CD4-positive, alpha-beta memory T cell (primary cell): ENCODE measurements around the gene GON4L. TPM values are rescaled to one million over a fixed set of nuclear protein-coding genes. Genes with fewer than 3 reads are reported as not detected.
"Not testable (repeated sequence)": the region's sequence is repeated elsewhere in the genome, so short reads cannot be mapped to it uniquely, and the experiment has no call there.

Source experiments
- CTCF ChIA-PET: fragments of 350-600 bp; sonication (Branson Sonifier 250); formaldehyde crosslinking; loops from one replicate; lab custom pipeline; 2021; ENCODE audit warnings: inconsistent platforms; ENCODE audit not compliant: partially characterized antibody; lab: Charles Lee
- POLR2A ChIA-PET: fragments of 350-600 bp; sonication (Branson Sonifier 250); formaldehyde crosslinking; loops from one replicate; lab custom pipeline; 2021; ENCODE audit not compliant: partially characterized antibody; lab: Charles Lee
- DNase-seq, 5 donors: peaks; one replicate each; pipeline versions ENCODE4 v3.0.0 to v3.0.0-alpha.2; 2020 to 2022; ENCODE audit warnings: mixed read lengths in 1 of 5
- H3K27ac ChIP-seq: one replicate; pipeline ENCODE4 v1.7.0; 2013; ENCODE audit warnings: low read depth, low read length
- H3K27me3 ChIP-seq: 2 replicates; pipeline ENCODE4 v1.7.0; 2013; ENCODE audit warnings: mild to moderate bottlenecking, low read length, moderate library complexity; ENCODE audit not compliant: insufficient read depth
- H3K36me3 ChIP-seq: 2 replicates; pipeline ENCODE4 v1.7.0; 2013; ENCODE audit warnings: mild to moderate bottlenecking, low read length, moderate library complexity; ENCODE audit not compliant: insufficient read depth
- H3K4me1 ChIP-seq: 2 replicates; pipeline ENCODE4 v1.7.0; 2013; ENCODE audit warnings: mild to moderate bottlenecking, low read length, moderate library complexity; ENCODE audit not compliant: insufficient read depth
- H3K4me3 ChIP-seq, 2 donors: one replicate each; pipeline ENCODE4 v1.7.0; 2013; ENCODE audit warnings: low read length in 2 of 2, mild to moderate bottlenecking in 1 of 2
- H3K9me3 ChIP-seq, 2 donors: one replicate each; pipeline ENCODE4 v1.7.0; 2013; ENCODE audit warnings: low read length in 2 of 2, control low read depth in 1 of 2; ENCODE audit not compliant: control insufficient read depth in 1 of 2
- H3K27ac Mint-ChIP-seq, 7 donors: one replicate each; pipeline ENCODE4 v1.8.0; 2020 to 2021; ENCODE audit warnings: mixed read lengths in 7 of 7, mild to moderate bottlenecking in 6 of 7, inconsistent platforms in 3 of 7, moderate library complexity in 3 of 7
- H3K27me3 Mint-ChIP-seq, 2 donors: one replicate each; pipeline ENCODE4 v1.8.0; 2020 to 2021; ENCODE audit warnings: mixed read lengths in 2 of 2
- H3K36me3 Mint-ChIP-seq, 2 donors: one replicate each; pipeline ENCODE4 v1.8.0; 2020 to 2021; ENCODE audit warnings: mixed read lengths in 2 of 2, inconsistent platforms in 1 of 2, mild to moderate bottlenecking in 1 of 2
- H3K4me1 Mint-ChIP-seq, 4 donors: one replicate each; pipeline ENCODE4 v1.8.0; 2020 to 2021; ENCODE audit warnings: mixed read lengths in 4 of 4, mild to moderate bottlenecking in 1 of 4
- H3K4me3 Mint-ChIP-seq, 8 donors: one replicate each; pipeline ENCODE4 v1.8.0; 2020 to 2021; ENCODE audit warnings: mixed read lengths in 8 of 8, mild to moderate bottlenecking in 7 of 8, moderate library complexity in 6 of 8, inconsistent platforms in 3 of 8
- H3K9me3 Mint-ChIP-seq, 8 donors: one replicate each; pipeline ENCODE4 v1.8.0; 2020 to 2021; ENCODE audit warnings: mixed read lengths in 8 of 8, mild to moderate bottlenecking in 5 of 8, inconsistent platforms in 3 of 8, moderate library complexity in 1 of 8
- intact Hi-C: fragments of 100-400 bp; cut with micrococcal nuclease; formaldehyde crosslinking; loops from one replicate; pipeline ENCODE4 v1.15.1; 2023
- polyA plus RNA-seq, 2 donors: library from polyadenylated mRNA; unstranded; fragments of 300-500 nt; fragmentation: Illumina TruSeq; gene quantifications; one replicate each; pipeline ENCODE4 v1.2.3, GENCODE V29; 2021
- total RNA-seq, 2 experiments: library from RNA; stranded (reverse); gene quantifications; one replicate each; pipeline ENCODE4 v1.2.3, GENCODE V29; 2021

The GON4L gene
- total and polyA plus RNA-seq, 4 experiments from 2014 or later, result 9.3 to 134 (median 84.8) TPM

DNA sequence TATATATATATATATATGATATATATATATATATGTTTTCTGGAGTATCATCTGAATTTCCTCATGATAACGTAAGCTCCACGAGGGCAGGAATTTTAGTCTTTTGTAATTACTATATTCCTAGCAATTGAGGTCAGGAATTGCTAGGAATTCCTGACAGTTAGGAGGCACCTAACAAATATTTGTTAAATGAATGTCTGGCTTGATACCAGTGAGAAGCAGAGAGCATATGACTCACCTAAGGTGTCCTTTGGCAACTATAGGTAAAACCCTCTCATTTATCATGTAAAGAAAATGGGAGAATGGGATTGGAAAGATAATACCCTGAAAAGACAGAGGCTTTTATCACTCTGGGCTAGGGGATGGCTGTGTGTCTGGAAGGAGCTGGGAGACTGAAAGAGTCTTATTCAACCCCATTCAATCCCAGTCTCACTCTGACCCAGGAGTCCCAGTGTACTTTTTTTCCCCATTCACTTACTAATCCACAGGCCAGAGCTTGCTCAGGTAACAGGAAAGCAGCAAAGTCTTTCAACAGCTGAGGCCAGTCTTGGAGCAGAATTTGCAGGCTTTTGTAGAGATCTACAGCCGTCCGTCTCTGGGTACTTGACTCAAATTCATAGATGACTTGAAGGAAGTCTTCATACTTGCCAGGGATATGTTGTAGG, 96.9 kb downstream of the GON4L start:
- H3K36me3 ChIP-seq, result peaks cover 65% of the 10 kb centered on the region

DNA sequence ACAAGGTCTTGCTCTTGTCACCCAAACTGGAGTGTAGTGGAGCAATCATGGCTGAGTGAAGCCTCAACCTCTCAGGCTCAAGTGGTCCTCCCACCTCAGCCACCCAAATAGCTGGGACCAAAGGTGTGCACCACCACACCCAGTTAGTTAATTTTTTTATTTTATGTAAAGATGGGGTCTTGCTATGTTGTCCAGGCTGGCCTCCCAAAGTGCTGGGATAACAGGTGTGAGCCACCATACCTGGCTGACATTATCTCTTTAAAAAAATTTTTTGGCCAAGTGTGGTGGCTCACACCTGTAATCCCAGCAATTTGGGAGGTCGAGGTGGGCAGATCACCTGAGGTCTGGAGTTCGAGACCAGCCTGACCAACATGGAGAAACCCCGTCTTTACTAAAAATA, 98.0 kb downstream of the GON4L start:
- H3K4me1 Mint-ChIP-seq, DNase-seq, CTCF ChIA-PET, H3K9me3 Mint-ChIP-seq, POLR2A ChIA-PET, H3K9me3 ChIP-seq, H3K27me3 ChIP-seq, H3K27me3 Mint-ChIP-seq, H3K27ac ChIP-seq, H3K4me3 ChIP-seq, H3K4me1 ChIP-seq, intact Hi-C loops, H3K27ac Mint-ChIP-seq, H3K4me3 Mint-ChIP-seq: not testable (repeated sequence)
- peaks cover 67% of the 10 kb centered on the region for H3K36me3 ChIP-seq
- peaks cover 50 to 64% of the 10 kb centered on the region in 2 donors for H3K36me3 Mint-ChIP-seq

More for the DNA sequence above, 96.9 kb downstream of the GON4L start:
- H3K4me1 ChIP-seq, result no peaks in the 10 kb centered on the region
- H3K4me3 ChIP-seq, result no peak overlapping the region
- Mint-ChIP-seq H3K27ac (peak overlapping the region in 1 of 7 donors; percentile 71), H3K4me1 (peaks cover 0 to 5% (median 0%) of the 10 kb centered on the region in 4 donors), H3K9me3 (no peaks in the 10 kb centered on the region), H3K4me3 (no peak overlapping the region), H3K36me3 (peaks cover 50 to 66% of the 10 kb centered on the region in 2 donors), H3K27me3 (no peaks in the 10 kb centered on the region)
- no peak overlapping the region for H3K27ac ChIP-seq
- CTCF ChIA-PET, result no interaction called here
- intact Hi-C loops, result no loop called here
- no peaks in the 10 kb centered on the region for H3K27me3 ChIP-seq
- no peak for DNase-seq
- POLR2A ChIA-PET, result no interaction called here
- H3K9me3 ChIP-seq, result no peaks in the 10 kb centered on the region

DNA sequence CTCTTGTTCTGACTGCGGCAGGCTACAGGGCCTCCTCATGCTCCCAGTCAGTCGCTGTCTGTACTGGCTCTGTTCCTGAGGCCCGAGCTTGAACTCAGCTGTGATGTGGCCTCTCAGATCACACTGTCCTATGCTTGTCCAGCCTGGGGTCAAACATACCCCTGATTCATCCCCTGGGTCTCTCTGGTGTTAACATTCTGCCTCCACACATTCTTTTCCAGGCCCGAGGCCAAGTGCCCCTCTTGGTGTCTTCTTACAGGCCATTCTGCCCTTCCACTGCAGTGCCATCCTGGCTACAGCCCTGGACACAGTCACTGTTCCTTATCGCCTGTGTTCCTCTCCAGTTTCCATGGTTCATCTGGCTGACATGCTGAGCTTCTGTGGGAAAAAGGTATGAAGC, 108.9 kb downstream of the GON4L start:
- H3K4me1 Mint-ChIP-seq, result peaks cover 0 to 17% (median under 1%) of the 10 kb centered on the region in 4 donors
- peak overlapping the region in 5 of 7 donors; percentile 38 to 82 (median 46) for H3K27ac Mint-ChIP-seq
- H3K9me3 Mint-ChIP-seq, H3K36me3 ChIP-seq, POLR2A ChIA-PET, intact Hi-C loops, H3K4me1 ChIP-seq, H3K27me3 Mint-ChIP-seq, H3K4me3 ChIP-seq, H3K27ac ChIP-seq, DNase-seq, H3K9me3 ChIP-seq, H3K27me3 ChIP-seq, CTCF ChIA-PET: not testable (repeated sequence)
- H3K4me3 Mint-ChIP-seq, result peak overlapping the region in 5 of 8 donors; percentile 4 to 49 (median 17)
- H3K36me3 Mint-ChIP-seq, result peaks cover 12 to 40% of the 10 kb centered on the region in 2 donors

DNA sequence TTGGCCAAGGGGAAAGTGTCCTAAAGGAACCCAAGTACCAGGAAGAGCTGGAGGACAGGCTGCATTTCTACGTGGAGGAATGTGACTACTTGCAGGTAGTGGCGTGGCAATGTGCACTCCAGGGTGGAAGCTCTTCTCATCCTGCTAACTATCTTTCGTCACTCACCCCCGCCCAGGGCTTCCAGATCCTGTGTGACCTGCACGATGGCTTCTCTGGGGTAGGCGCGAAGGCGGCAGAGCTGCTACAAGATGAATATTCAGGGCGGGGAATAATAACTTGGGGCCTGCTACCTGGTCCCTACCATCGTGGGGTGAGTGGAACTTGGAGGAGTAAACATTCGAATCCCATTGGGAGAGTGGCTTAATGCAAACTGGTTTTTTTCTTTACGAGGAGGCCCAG, 109.4 kb downstream of the GON4L start:
- H3K4me3 ChIP-seq, POLR2A ChIA-PET, H3K27me3 Mint-ChIP-seq, CTCF ChIA-PET, DNase-seq, intact Hi-C loops, H3K27ac ChIP-seq, H3K9me3 Mint-ChIP-seq, H3K27me3 ChIP-seq, H3K9me3 ChIP-seq, H3K36me3 ChIP-seq, H3K4me1 ChIP-seq: not testable (repeated sequence)
- Mint-ChIP-seq H3K27ac (peak overlapping the region in 6 of 7 donors; percentile 17 to 75 (median 48)), H3K4me3 (peak overlapping the region in 5 of 8 donors; percentile 10 to 49 (median 25)), H3K4me1 (peaks cover 0 to 17% (median under 1%) of the 10 kb centered on the region in 4 donors), H3K36me3 (peaks cover 8 to 35% of the 10 kb centered on the region in 2 donors)

DNA sequence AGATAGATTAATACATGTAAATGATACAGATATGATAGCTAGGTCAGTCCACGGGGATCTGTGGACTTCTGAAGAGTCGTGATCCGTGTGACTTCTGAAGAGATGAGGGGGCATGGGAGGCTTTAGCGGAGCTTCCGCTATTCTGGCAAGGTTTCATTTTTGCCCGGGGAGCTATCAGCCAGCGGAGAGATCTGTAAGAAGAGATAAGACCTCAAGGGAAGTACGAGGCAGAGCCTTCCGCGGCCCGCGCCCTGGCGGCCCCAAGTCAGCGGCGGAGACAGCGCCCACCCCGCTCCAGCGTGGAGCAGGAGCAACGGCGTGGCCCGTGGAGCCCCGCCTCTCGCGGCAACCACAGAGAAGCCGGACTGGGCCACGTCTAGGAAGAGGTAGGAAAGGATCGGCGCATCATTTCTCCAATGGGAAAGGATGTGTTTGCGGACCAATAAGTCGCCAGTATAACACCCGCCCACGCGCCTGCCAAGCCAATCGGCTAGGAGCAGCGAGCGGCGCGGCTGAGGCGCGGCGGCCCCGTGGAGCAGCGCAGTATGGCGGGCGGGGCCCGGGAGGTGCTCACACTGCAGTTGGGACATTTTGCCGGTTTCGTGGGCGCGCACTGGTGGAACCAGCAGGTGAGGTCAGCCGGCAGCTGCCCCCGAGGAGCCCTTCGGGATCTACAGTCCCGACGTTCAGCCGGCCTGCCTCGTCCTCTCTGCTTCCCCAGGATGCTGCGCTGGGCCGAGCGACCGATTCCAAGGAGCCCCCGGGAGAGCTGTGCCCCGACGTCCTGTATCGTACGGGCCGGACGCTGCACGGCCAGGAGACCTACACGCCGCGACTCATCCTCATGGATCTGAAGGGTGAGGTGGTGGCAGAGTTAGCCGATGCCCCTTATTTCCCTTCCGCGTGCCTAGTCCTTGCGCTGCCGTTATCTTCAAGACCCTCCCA, 111.5 kb downstream of the GON4L start:
- CTCF ChIA-PET, result interaction anchor here (1.0 to 1.7 kb wide), 4 partner anchors 16 to 108 kb away, joined by 3 to 4 read pairs (median 3); no protein-coding TSS in a partner anchor
- POLR2A ChIA-PET, result interaction anchor here (0.6 to 1.5 kb wide), 8 partner anchors 10 to 501 kb away, joined by 3 to 9 read pairs (median 3); partner anchors contain the start of genes GON4L and YY1AP1
- peaks cover 0 to 17% (median under 1%) of the 10 kb centered on the region in 4 donors for H3K4me1 Mint-ChIP-seq
- H3K36me3 Mint-ChIP-seq, result peaks cover 5 to 21% of the 10 kb centered on the region in 2 donors
- H3K4me3 ChIP-seq, result peak overlapping the region; percentile 21 to 97
- H3K36me3 ChIP-seq, H3K27me3 Mint-ChIP-seq, H3K9me3 Mint-ChIP-seq, H3K9me3 ChIP-seq, intact Hi-C loops, H3K4me1 ChIP-seq, H3K27me3 ChIP-seq: not testable (repeated sequence)
- H3K27ac ChIP-seq, result peak overlapping the region; percentile 77
- peak overlapping the region; percentile 95 to 99 (median 98) for H3K4me3 Mint-ChIP-seq
- H3K27ac Mint-ChIP-seq, result peak overlapping the region; percentile 86 to 99 (median 97)
- peak; percentile 88 to 97 (median 89) for DNase-seq

DNA sequence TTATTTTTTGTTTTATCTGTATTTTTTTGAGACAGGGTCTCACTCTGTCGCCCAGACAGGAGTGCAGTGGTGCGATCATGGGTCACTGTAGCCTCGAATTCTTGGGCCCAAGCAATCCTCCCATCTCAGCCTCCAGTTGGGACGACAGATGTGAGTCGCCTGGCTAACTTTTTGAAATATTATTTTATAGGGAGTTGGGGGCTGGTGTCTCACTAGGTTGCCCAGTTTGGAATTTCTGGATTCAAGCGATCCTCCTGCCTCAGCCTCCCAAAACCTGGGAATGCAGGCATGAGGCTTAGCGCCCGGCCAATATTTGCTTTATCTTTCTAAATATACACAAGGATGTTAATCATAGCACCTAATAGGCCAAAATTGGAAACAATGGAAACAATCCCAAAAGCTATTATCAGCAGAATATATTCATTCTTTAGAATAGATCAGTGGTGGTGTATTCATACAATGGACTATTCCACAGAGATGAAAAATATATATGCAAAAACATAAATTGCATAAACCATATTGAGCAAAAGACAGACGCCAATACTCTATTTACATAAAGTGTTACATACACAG, 112.2 kb downstream of the GON4L start:
- H3K4me1 Mint-ChIP-seq, result peaks cover 0 to 17% (median under 1%) of the 10 kb centered on the region in 4 donors
- H3K9me3 Mint-ChIP-seq, result no peaks in the 10 kb centered on the region
- Histone ChIP-seq H3K4me1 (peaks cover 6% of the 10 kb centered on the region), H3K36me3 (no peaks in the 10 kb centered on the region), H3K9me3 (no peaks in the 10 kb centered on the region), H3K27me3 (no peaks in the 10 kb centered on the region), H3K27ac (peak overlapping the region; percentile 77), H3K4me3 (peak overlapping the region; percentile 21 to 97)
- DNase-seq, result no peak
- CTCF ChIA-PET, result interaction anchor here (1.0 to 1.7 kb wide), 4 partner anchors 16 to 107 kb away, joined by 3 to 4 read pairs (median 3); no protein-coding TSS in a partner anchor
- peak overlapping the region; percentile 95 to 99 (median 98) for H3K4me3 Mint-ChIP-seq
- POLR2A ChIA-PET, result interaction anchor here (0.5 to 1.5 kb wide), 9 partner anchors 9 to 579 kb away, joined by 3 to 9 read pairs (median 3); partner anchors contain the start of genes GON4L and YY1AP1
- H3K27ac Mint-ChIP-seq, result peak overlapping the region; percentile 86 to 99 (median 97)
- H3K27me3 Mint-ChIP-seq, result no peaks in the 10 kb centered on the region
- H3K36me3 Mint-ChIP-seq, result peaks cover 5 to 21% of the 10 kb centered on the region in 2 donors
- intact Hi-C loops, result no loop called here
